MM.1S (cell line): ENCODE results near the gene RARB.

Source experiments
- EZH2 ChIP-seq: fragments of 300-600 bp; sonication (generic); optimal IDR thresholded peaks from 2 replicates; pipeline ENCODE3; 2017; ENCODE audit warnings: low read depth, mild to moderate bottlenecking, antibody characterized with exemption, low read length, mixed read lengths
- EZH2phosphoT487 ChIP-seq: fragments of 300-600 bp; sonication (generic); IDR thresholded peaks from 2 replicates; pipeline ENCODE4 v1.6.1; 2018; ENCODE audit warnings: antibody characterized with exemption, low read length
- TF ChIP-seq, protein P1 (sequence below): fragments of 300-600 bp; sonication (generic); IDR thresholded peaks from 2 replicates; pipeline ENCODE4 v1.5.1; 2016; ENCODE audit warnings: antibody characterized with exemption, low read length, mixed read lengths

- TF ChIP-seq, protein P1, sequence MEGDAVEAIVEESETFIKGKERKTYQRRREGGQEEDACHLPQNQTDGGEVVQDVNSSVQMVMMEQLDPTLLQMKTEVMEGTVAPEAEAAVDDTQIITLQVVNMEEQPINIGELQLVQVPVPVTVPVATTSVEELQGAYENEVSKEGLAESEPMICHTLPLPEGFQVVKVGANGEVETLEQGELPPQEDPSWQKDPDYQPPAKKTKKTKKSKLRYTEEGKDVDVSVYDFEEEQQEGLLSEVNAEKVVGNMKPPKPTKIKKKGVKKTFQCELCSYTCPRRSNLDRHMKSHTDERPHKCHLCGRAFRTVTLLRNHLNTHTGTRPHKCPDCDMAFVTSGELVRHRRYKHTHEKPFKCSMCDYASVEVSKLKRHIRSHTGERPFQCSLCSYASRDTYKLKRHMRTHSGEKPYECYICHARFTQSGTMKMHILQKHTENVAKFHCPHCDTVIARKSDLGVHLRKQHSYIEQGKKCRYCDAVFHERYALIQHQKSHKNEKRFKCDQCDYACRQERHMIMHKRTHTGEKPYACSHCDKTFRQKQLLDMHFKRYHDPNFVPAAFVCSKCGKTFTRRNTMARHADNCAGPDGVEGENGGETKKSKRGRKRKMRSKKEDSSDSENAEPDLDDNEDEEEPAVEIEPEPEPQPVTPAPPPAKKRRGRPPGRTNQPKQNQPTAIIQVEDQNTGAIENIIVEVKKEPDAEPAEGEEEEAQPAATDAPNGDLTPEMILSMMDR: no peak
- TF ChIP-seq EZH2: no peak
- no peak for TF ChIP-seq EZH2phosphoT487
Observed at GRCh38 chr3:25447925-25448324, 19.9 kb downstream of the RARB start.
